CD4-positive, alpha-beta T cell treated with Interleukin-17A for 1 hour (primary cell): ENCODE data around the gene FARP2.
A peak's percentile ranks its signal among the peaks of the same experiment; 100 is the strongest.
"Not testable (repeated sequence)": the region's sequence is repeated elsewhere in the genome, so short reads cannot be mapped to it uniquely, and the experiment has no call there.

Source experiments
- DNase-seq: peaks from one replicate; pipeline ENCODE4 v3.0.0-alpha.2; 2020

FARP2 gene

GRCh38 chr2:241413501-241413900 is 57.4 kb downstream of the FARP2 start:
- DNase-seq: not testable (repeated sequence)

GRCh38 chr2:241413929-241414580 is 58.0 kb downstream of the FARP2 start:
- DNase-seq: no peak

DNA sequence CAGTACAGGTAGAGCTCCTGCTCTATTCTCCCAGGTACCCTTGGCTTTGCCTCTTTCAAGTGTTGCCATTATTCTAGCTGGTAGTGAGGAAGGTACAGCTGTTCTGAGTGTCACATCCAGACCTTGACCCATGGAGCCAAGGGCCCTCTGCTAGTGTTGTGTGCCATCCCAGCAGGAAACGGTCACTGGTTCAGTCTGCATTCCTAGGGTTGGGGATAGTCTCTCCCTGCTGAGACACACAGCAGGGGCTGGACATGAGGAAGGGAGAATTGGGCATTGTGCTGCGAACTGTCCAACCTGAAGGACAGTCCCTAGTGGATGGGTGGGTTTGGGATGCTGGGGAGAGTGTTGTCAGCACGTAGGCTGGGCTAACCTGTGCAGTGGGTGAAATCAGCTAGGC is 59.1 kb downstream of the FARP2 start:
- no peak for DNase-seq

- no peak for DNase-seq
Observed at GRCh38 chr2:241417626-241418025, 61.5 kb downstream of the FARP2 start.

- DNase-seq: no peak
Observed at GRCh38 chr2:241421330-241421729, 65.2 kb downstream of the FARP2 start.

- DNase-seq: not testable (repeated sequence)
Observed at GRCh38 chr2:241421942-241422341, 65.9 kb downstream of the FARP2 start.

DNA sequence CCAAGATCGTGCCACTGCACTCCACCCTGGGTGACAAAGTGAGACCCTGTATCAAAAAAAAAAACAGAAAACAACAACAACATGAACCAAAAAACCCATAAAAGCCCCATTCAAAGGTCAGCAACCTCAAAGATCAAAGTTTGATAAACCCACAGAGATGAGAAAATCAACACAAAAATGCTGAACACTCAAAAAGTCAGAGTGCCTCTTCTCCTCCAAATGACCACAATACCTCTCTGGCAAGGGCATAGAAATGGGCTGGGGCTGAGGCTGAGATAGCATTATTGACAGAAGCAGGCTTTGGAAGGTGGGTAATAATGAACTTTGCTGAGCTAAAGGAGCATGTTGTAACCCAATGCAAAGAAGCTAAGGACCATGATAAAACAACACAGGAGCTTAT is 66.3 kb downstream of the FARP2 start:
- DNase-seq: no peak

GRCh38 chr2:241423489-241423888 is 67.4 kb downstream of the FARP2 start:
- not testable (repeated sequence) for DNase-seq

GRCh38 chr2:241425368-241425767 is 69.3 kb downstream of the FARP2 start:
- no peak for DNase-seq

- DNase-seq: no peak
Observed at GRCh38 chr2:241430178-241430577, 74.1 kb downstream of the FARP2 start.

- DNase-seq: no peak
Observed at GRCh38 chr2:241432824-241433448, 76.9 kb downstream of the FARP2 start.

DNA sequence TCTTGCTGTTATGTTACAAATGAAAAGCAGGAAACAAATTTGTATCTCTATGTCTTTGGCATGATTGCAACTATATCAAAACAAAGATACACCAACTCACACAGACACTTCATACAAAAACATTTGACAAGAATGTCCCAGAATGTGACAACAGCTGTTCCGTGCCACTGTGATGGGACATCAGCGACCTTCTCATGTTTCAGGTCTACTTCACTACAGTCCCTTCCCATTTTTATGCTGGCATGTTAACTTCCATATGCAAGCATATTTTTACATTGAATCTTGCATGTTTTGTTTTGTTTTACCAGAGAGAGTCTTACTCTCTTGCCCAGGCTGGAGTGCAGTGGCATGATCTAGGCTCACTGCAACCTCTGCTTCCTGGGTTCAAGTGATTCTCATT is 81.1 kb downstream of the FARP2 start:
- DNase-seq: no peak

- DNase-seq: no peak
Observed at GRCh38 chr2:241441492-241441891, 85.4 kb downstream of the FARP2 start.

DNA sequence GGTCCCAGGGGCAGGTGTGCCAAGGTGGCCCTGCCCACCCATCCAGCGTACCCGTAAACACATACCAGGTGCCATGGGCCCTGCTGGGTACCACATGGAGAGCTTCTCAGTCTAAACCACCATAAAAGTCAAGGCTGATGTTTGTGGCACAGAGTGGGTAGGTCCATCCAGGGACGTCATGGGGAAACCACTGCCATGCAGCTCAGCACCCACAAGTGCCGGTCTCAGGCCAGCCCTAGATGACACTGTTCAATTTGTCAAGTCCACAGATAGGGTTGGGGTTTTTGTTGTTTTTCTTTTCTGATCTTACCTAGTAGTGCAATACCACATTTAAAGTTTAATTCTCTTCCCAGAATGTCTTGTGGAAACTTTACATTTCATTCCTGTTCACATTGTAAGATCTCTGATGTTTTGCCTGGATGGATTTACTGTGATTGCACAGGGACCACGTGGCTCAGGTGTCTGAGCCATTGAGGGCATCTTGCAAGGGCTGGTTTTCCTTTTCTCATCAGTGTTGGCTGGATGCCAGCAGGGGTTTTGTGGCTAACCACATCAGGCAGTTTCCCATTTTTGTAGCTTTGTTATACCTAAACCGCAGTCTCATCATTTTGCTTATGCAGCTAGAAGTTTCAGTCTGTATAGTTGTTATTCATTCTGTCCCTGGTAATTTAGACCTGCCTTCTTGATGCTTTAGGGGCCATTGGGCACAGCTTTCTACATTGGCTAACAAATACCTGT is 87.6 kb downstream of the FARP2 start:
- DNase-seq: peak; percentile 92

DNA sequence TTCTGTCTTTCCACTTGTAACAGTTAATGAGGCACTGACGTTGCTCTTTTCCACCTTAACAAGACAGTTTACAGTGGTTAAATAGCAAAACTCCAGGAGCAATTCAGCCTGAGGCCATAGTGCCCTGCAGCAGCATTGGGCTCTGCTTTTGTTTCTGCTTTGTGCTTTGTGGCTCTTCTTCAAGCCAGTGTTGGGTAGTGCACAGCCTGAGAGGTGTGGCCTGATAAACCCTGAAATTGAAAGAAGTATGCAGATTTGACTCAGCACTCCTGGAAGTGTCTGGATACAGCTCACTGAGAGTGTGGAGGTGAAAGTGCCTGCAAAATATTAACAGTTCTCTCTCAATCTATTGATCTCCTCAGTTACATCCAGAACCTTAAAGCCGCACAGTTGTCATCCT is 89.3 kb downstream of the FARP2 start:
- DNase-seq: no peak

GRCh38 chr2:241450092-241450491 is 94.0 kb downstream of the FARP2 start:
- not testable (repeated sequence) for DNase-seq

GRCh38 chr2:241451840-241452506 is 95.9 kb downstream of the FARP2 start:
- no peak for DNase-seq

GRCh38 chr2:241453919-241454318 is 97.8 kb downstream of the FARP2 start:
- not testable (repeated sequence) for DNase-seq

- DNase-seq: no peak
Observed at GRCh38 chr2:241454837-241455485, 98.9 kb downstream of the FARP2 start.

GRCh38 chr2:241456546-241456945 is 100.5 kb downstream of the FARP2 start:
- DNase-seq: no peak

DNA sequence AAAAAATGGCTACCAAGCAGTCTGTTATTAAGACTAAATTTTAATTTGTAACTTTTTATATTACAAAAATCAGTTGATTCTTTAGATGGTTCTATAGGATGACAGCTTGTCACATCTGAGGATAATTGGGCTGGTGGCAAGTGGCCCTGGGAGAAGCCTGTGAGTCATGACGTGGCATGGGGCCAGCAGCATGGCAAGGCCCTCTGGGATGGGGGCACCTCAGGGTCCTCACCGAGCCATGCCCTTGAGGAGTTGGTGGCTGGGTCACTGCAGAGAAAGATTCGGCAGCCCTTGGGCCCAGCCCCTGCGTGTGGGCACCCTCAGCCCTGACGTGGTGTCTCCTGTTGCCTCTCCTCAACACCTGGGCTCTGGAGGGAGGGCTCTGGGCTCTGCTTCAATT is 102.6 kb downstream of the FARP2 start:
- no peak for DNase-seq

GRCh38 chr2:241459520-241459919 is 103.4 kb downstream of the FARP2 start:
- no peak for DNase-seq

- DNase-seq: no peak
Observed at GRCh38 chr2:241460631-241461030, 104.5 kb downstream of the FARP2 start.
